Measurements from ENCODE around the gene APOL6.

- TF ChIP-seq CTCF (IDR thresholded peaks at IDR 0.05; ENCODE audit: insufficient read depth, low read length) = no peak
- TF ChIP-seq POLR2AphosphoS5 (IDR thresholded peaks at IDR 0.05; ENCODE audit: low read depth) = no peak
Observed at GRCh38 chr22:35708917-35709316, 60.7 kb downstream of the APOL6 start.

All from HL-60 (cell line).